GM21737 (cell line): ENCODE data around the gene CDH4.

Experiments used
- ATAC-seq: cut with Tn5 transposase; IDR thresholded peaks from one replicate; pipeline ENCODE4 v1.9.1; 2021; ENCODE audit warnings: mild to moderate bottlenecking, moderate library complexity; ENCODE audit not compliant: unreplicated experiment

Gene CDH4

DNA sequence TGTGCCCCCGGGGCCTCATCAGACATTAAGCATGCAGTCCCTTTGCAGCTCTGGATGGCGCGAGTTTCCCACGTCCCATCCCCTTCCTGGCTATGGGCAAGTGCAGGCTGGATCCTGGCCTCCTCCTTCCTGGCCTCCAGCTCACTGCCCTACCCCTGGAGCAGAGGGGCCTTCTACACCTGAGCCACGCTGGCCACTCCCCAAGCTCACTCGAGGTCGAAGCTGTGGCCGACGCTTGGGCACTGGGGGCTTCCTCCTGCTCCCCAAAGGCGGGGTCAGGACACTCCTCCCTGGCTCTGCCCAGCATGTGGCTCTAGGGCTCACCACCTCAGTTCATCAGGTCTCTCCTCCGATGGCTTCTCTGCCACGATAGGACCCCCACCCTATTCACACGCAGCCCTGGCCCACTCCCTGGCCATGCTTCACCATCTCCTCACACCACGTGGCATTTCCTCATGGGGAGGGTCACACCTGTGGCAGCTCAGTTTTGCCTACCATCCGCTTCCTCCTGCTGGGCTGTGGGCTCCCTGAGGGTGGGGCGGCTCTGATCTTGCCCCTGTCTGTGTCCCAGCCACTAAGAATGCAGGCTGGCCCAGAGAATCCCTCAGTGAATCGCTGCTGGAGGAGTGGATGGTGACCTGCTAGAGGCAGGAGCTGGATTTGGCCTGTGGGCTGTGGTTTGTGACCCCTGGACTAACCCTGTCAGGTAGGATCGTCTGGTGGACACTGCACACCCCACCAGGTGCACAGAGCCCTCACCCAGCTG, 532.9 kb downstream of the CDH4 start:
- no peak for ATAC-seq

DNA sequence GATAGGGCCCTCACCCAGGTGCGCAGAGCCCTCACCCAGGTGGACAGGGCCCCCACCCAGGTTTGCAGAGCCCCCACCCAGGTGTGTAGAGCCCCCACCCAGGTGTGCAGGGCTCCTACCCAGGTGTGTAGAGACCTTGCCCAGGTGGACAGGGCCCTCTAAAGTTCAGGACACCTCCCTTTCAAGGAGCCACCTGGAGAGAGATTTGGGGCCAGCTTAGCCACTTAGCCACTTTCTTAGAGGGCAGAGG, 533.4 kb downstream of the CDH4 start:
- ATAC-seq = no peak

GRCh38 chr20:61786230-61786629, 534.2 kb downstream of the CDH4 start:
- ATAC-seq = no peak

DNA sequence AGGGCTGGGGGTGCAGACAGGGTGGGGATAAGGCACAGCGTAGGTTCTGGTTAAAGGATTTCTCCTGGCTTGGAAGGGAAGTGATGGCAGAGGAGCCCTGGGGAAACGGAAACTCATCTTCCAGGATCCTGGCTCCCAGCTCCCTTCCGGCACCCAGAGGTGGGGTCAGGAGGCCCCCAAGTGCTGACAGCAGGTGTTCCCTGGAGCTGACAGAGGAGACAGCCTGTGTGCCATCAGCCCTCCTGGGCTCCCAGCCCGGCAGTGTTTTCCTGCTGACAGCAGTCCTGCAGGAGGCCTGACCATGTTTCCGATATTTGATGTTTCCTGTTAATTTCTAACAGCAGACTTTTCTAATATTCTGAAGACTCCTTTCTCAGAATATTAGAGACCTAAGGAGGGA, 536.3 kb downstream of the CDH4 start:
- no peak for ATAC-seq

- no peak for ATAC-seq
These were observed 537.3 kb downstream of the CDH4 start for GRCh38 chr20:61789329-61789728.

DNA sequence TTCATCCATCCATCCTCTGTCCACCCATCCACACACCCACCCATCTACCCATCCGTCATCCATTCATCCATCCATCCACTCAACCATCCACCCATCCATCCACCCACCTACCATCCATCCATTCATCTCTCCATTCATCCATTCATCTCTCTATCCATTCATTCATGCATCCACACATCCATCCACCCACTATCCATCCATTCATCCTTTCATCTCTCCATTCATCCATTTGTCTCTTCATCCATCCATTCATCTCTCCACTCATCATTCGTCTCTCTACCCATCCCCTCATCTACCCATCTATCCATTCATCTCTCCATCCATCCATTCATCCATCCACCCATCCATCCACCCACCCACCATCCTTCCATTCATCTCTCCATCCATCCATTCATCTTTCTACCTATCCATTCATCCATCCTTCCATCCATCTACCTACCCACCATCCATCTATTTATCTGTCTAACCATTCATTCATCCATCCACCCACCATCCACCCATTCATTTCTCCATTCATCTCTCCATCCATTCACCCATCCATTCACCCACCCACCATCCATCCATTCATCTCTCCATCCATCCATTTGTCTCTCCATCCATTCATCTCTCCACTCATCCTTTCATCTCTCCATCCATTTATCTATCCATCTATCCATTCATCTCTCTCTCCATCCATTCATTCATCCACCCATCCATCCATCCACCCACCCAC, 538.2 kb downstream of the CDH4 start:
- ATAC-seq = no peak

- ATAC-seq = no peak
These were observed 539.9 kb downstream of the CDH4 start for GRCh38 chr20:61791995-61792394.

DNA sequence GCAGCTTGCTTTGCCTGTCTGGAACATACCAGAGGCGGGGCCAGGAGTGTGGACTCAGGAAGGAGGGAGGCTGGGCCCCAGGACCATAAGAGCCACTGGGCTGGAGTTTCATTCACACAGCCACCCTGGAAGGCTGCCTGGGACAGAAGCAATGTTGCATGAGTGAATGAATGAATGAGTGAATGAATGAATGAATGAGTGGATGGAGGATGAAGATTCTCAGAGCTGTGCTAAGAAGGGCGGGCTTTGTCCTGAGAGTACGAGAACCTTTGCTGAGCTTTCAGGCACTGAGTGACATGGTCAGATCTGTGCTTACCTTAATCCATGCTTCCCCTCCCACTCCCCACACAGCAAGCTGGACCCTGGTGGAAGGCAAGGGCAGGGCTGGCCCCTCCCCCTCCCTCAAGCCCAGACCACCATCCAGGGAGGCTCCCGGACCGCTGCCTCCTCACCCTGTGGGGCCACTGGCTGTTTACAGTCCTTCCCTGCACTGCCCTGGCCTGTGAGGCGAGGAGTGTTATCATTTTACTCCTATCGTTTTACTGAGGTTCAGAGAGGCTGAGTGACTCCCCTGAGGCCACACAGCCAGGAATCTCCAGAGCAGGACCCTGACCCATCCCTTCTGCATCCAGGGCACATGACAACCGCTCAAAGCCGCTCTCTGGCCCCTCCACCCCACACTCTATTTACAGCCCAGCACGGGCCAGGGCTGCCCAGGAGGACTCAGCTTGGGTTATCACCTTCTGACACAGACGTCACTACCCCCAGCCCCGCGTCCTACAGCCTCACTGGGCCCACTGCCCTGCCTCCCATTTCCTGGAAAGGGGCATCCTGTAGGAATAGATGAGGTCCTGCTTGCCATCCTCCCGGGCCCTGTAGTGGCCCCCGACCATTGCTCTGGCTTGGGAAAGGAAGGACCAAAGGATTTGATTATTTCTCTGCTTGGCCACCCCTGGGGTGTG, 543.9 kb downstream of the CDH4 start:
- ATAC-seq = no peak

DNA sequence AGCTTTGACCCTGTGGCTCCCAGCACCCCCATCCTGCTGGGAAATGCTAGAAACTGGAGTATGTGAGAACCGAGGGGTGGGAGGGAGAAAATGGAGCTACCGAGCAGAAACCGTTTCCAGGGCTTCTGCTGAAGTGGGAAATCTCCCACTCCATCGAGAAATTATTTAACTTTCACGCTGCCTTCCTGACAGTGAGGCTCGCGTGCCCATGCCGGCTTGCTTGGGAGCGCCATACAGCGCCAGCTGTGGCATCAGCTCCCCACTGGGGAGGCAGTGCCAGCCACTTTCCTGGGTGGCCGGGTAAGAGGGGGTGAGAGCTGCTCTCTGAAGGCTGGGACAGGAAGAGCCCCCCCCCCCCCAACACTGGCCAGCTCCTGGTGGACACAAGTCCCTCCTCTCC, 544.7 kb downstream of the CDH4 start:
- ATAC-seq = no peak

GRCh38 chr20:61797200-61797599, 545.1 kb downstream of the CDH4 start:
- ATAC-seq = no peak

DNA sequence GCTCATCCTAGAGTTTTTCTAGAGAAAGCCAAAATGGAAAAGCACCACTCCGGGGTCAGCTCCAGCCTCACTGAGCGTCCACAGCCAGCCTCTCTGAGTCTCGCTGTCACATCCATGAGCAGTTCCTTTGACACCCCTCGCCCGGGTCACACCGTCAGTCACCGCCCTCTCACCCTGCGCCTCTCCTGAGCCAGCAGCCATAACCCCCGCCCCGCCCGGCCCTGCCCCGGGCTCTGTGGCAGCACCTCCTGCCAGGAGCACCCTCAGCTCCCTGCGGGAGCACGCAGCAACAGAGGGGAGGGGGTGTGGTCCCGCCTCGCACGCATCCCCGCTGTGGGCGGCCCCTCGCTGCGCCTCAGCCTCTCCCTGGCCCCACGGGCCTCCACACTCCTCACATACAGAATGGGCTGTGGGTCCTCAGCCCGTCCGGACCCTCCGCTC, 545.9 kb downstream of the CDH4 start:
- ATAC-seq = no peak

DNA sequence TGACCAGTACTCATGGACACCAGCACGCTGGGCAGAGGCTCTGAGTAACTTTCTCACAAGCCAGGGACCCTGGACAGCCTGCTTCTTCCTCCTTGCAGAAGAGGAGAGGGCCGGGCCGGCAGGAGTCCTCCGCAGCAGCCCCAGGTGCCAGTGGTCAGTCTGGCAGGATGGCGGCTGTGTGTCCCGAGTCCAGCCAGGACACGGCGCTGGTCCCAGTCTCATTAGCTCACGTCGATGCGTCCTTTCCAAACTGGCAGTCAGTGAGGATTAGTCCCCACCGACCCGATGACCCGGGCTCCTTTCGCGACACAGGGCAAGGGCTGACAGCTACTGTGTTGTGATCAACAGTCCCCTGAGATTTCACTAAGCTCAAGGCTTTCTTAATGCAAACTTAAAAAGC, 546.6 kb downstream of the CDH4 start:
- no peak for ATAC-seq

DNA sequence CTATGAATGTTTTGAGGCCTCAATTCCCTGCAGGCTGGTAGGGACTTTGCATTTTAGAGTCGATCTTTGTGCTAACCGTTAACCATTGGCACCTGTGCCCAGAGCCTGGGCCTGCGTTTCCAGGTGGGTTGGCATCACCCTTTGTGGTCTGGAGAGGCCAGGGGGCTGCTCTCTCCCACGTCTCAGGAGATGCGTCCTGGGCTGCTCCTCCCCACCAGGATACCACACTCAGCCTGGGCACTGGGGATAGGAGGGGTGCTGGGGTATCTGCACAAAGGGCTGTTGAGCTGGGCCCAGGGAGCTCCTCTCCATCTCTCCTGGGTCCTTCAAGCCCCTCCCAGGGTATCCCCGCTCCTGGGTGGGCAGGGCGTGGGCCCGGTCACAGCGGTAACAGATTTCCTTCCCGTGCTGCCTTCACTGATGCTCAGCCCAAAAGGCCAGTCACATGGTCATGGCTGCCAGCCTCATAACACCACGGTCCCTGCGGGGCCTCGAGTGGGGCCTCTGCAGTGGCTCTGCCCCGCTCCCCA, 547.4 kb downstream of the CDH4 start:
- no peak for ATAC-seq

- no peak for ATAC-seq
These were observed 547.9 kb downstream of the CDH4 start for GRCh38 chr20:61799928-61800327.

GRCh38 chr20:61800359-61801064, 548.5 kb downstream of the CDH4 start:
- no peak for ATAC-seq

- no peak for ATAC-seq
These were observed 549.0 kb downstream of the CDH4 start for GRCh38 chr20:61801065-61801360.

GRCh38 chr20:61801428-61801827, 549.4 kb downstream of the CDH4 start:
- ATAC-seq = no peak

- ATAC-seq = no peak
These were observed 549.9 kb downstream of the CDH4 start for GRCh38 chr20:61801857-61802442.

GRCh38 chr20:61802721-61803311, 550.8 kb downstream of the CDH4 start:
- ATAC-seq = no peak

DNA sequence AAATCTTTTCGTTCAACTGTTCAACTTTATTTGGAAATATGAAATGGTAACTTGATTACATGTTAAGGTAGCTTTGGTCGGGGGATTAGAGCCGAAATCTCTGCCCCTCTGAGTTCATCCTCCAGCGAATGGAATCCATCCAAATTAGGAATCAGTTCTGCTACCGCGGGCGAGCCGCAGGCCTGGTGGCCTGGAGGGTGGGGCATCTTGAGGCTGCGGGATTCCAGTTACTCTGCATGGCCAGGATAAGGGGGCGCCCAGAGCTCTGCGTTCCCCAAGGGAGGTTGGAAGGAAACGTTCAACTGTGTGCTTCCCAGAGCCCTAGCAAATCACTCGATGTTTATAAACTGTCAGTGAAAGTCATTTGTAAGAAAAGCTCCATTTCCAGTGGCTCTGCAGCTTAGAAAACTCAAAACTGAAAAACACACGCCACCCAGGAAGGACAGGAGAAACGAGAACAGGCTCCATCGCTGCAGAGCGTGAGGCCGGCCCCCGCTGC, 551.4 kb downstream of the CDH4 start:
- no peak for ATAC-seq
